H1 (cell line): Measurements from ENCODE around the gene SLC6A8. TPM values are rescaled to one million over a fixed set of nuclear protein-coding genes. Genes with fewer than 3 reads are reported as not detected.

ENCODE experiments used
- CTCF ChIA-PET: fragments of 300-600 bp; sonication (Branson Sonifier 250); formaldehyde crosslinking; loops from one replicate; lab custom pipeline; 2021; ENCODE audit not compliant: partially characterized antibody; lab: Charles Lee
- POLR2A ChIA-PET: fragments of 300-600 bp; sonication (Branson Sonifier 250); formaldehyde crosslinking; loops from one replicate; lab custom pipeline; 2021; ENCODE audit warnings: inconsistent platforms; ENCODE audit not compliant: partially characterized antibody; lab: Charles Lee
- DNase-seq, 2 experiments: peaks; one replicate each; pipeline versions ENCODE4 v3.0.0 to v3.0.0-alpha.2; 2010 to 2022; ENCODE audit warnings: low spot score in 2 of 2, low read depth in 1 of 2, mixed read lengths in 1 of 2
- FAIRE-seq: peaks from 2 replicates; lab custom pipeline; 2011; peaks lifted over from hg19 to GRCh38; lab: Jason Lieb, UNC
- H2AFZ ChIP-seq: 2 replicates; pipeline ENCODE4 v1.8.1; 2012; ENCODE audit warnings: low read length, inconsistent platforms
- H2AK5ac ChIP-seq: 2 replicates; pipeline ENCODE4 v1.6.1; 2013; ENCODE audit warnings: low read depth, low read length
- H2BK120ac ChIP-seq: replicated peaks from 2 replicates; pipeline ENCODE3; 2013; ENCODE audit warnings: low read depth, low read length, inconsistent platforms
- H2BK12ac ChIP-seq: 2 replicates; pipeline ENCODE4 v1.6.1; 2013; ENCODE audit warnings: low read depth, low read length
- H2BK15ac ChIP-seq: 2 replicates; pipeline ENCODE4 v1.6.1; 2013; ENCODE audit warnings: low read length
- H2BK20ac ChIP-seq: 2 replicates; pipeline ENCODE4 v1.6.1; 2013; ENCODE audit warnings: low read length
- H2BK5ac ChIP-seq: 2 replicates; pipeline ENCODE4 v1.6.1; 2013; ENCODE audit warnings: low read depth, low read length
- H3K14ac ChIP-seq: 2 replicates; pipeline ENCODE4 v1.6.1; 2013; ENCODE audit warnings: inconsistent platforms; ENCODE audit not compliant: insufficient read length
- H3K18ac ChIP-seq: 2 replicates; pipeline ENCODE4 v1.6.1; 2013; ENCODE audit warnings: low read length; ENCODE audit errors: extremely low read depth
- H3K23ac ChIP-seq: 2 replicates; pipeline ENCODE4 v1.6.1; 2013; ENCODE audit warnings: inconsistent platforms; ENCODE audit not compliant: insufficient read length
- H3K23me2 ChIP-seq: 2 replicates; pipeline ENCODE4 v1.6.1; 2013; ENCODE audit warnings: low read depth, low read length
- H3K27ac ChIP-seq: 2 replicates; pipeline ENCODE4 v1.6.1; 2011; ENCODE audit warnings: low read depth, low read length, inconsistent platforms
- H3K27me3 ChIP-seq, 4 experiments: replicated peaks in 1 of 4; 1 replicate in 1 of 4; 2 replicates in 3 of 4; pipeline versions ENCODE4 v1.6.1 to v1.8.1; 2011 to 2013; ENCODE audit warnings: low read length in 3 of 4, mild to moderate bottlenecking in 3 of 4, inconsistent platforms in 2 of 4, mixed read lengths in 2 of 4, moderate library complexity in 1 of 4; ENCODE audit not compliant: control insufficient read depth in 3 of 4, insufficient read depth in 3 of 4; ENCODE audit errors: extremely low read depth in 1 of 4
- H3K36me3 ChIP-seq, 4 experiments: 2 replicates each; pipeline versions ENCODE4 v1.6.1 to v1.8.1; 2011 to 2013; ENCODE audit warnings: mild to moderate bottlenecking in 4 of 4, low read length in 3 of 4, moderate library complexity in 2 of 4, control low read depth in 1 of 4, inconsistent platforms in 1 of 4; ENCODE audit not compliant: insufficient read depth in 4 of 4, control insufficient read depth in 2 of 4
- H3K4ac ChIP-seq: replicated peaks from 2 replicates; pipeline ENCODE3; 2013; ENCODE audit warnings: low read length, low read depth, mixed read lengths, inconsistent platforms; ENCODE audit not compliant: insufficient read length
- H3K4me1 ChIP-seq, 4 experiments: replicated peaks in 1 of 4; 1 replicate in 1 of 4; 2 replicates in 3 of 4; pipeline versions ENCODE4 v1.6.1 to v1.8.1; 2011 to 2013; ENCODE audit warnings: low read length in 3 of 4, inconsistent platforms in 2 of 4, mixed read lengths in 1 of 4; ENCODE audit not compliant: insufficient read depth in 4 of 4, control insufficient read depth in 3 of 4
- H3K4me2 ChIP-seq, 2 experiments: 2 replicates each; pipeline versions ENCODE4 v1.6.1 to v1.8.1; 2011 to 2013; ENCODE audit warnings: low read depth in 2 of 2, low read length in 2 of 2, control low read depth in 1 of 2, inconsistent platforms in 1 of 2, mild to moderate bottlenecking in 1 of 2; ENCODE audit not compliant: insufficient read depth in 1 of 2
- H3K4me3 ChIP-seq, 4 experiments: fragments of 200-600, 300-600 bp in 1 of 4; sonication (generic), shearing (Covaris generic), sonication (Bioruptor Twin) in 1 of 4; 2 replicates each; pipeline versions ENCODE4 v1.5.1 to v1.8.1; 2011 to 2016; ENCODE audit warnings: low read length in 4 of 4, low read depth in 3 of 4, control low read depth in 2 of 4, inconsistent platforms in 2 of 4, mild to moderate bottlenecking in 2 of 4, mixed read lengths in 1 of 4, moderate library complexity in 1 of 4; ENCODE audit not compliant: insufficient read depth in 2 of 4; ENCODE audit errors: extremely low read depth in 1 of 4
- H3K56ac ChIP-seq: replicated peaks from 2 replicates; pipeline ENCODE3; 2013; ENCODE audit warnings: low read depth, mild to moderate bottlenecking, mixed read lengths, low read length, inconsistent platforms; ENCODE audit not compliant: insufficient read length
- H3K79me1 ChIP-seq: 2 replicates; pipeline ENCODE4 v1.6.1; 2013; ENCODE audit warnings: low read depth, low read length, control low read depth
- H3K79me2 ChIP-seq, 2 experiments: 2 replicates each; pipeline versions ENCODE4 v1.6.1 to v1.8.1; 2012 to 2013; ENCODE audit warnings: low read length in 2 of 2, mild to moderate bottlenecking in 2 of 2, inconsistent platforms in 1 of 2; ENCODE audit not compliant: insufficient read depth in 2 of 2, control insufficient read depth in 1 of 2
- H3K9ac ChIP-seq, 4 experiments: replicated peaks in 1 of 4; 1 replicate in 1 of 4; 2 replicates in 3 of 4; pipeline versions ENCODE4 v1.6.1 to v1.8.1; 2011 to 2013; ENCODE audit warnings: low read depth in 3 of 4, low read length in 3 of 4, control low read depth in 2 of 4, mild to moderate bottlenecking in 2 of 4, moderate library complexity in 2 of 4, inconsistent platforms in 1 of 4; ENCODE audit errors: extremely low read depth in 1 of 4
- H3K9me3 ChIP-seq, 2 experiments: 2 replicates each; pipeline versions ENCODE4 v1.6.1 to v1.8.1; 2012 to 2013; ENCODE audit warnings: mild to moderate bottlenecking in 2 of 2, moderate library complexity in 2 of 2, control low read depth in 1 of 2, inconsistent platforms in 1 of 2, low read depth in 1 of 2, low read length in 1 of 2, mixed read lengths in 1 of 2; ENCODE audit not compliant: insufficient read depth in 2 of 2
- H4K20me1 ChIP-seq, 2 experiments: replicated peaks in 1 of 2; 2 replicates each; pipeline versions ENCODE3 to v1.8.1; 2011 to 2013; ENCODE audit warnings: inconsistent platforms in 2 of 2, low read length in 2 of 2, mild to moderate bottlenecking in 1 of 2; ENCODE audit not compliant: insufficient read depth in 2 of 2, control insufficient read depth in 1 of 2
- H4K5ac ChIP-seq: 2 replicates; pipeline ENCODE4 v1.6.1; 2013; ENCODE audit warnings: low read length, low read depth, mixed read lengths, inconsistent platforms; ENCODE audit not compliant: insufficient read length
- H4K8ac ChIP-seq: 2 replicates; pipeline ENCODE4 v1.8.0; 2013; ENCODE audit warnings: mild to moderate bottlenecking, moderate library complexity, low read length, inconsistent platforms; ENCODE audit not compliant: insufficient read depth; ENCODE audit errors: extremely low read depth
- H4K91ac ChIP-seq: replicated peaks from 2 replicates; pipeline ENCODE3; 2013; ENCODE audit warnings: low read length, mixed read lengths, inconsistent platforms; ENCODE audit not compliant: insufficient read length
- CBX5 ChIP-seq: fragments of 300-800, 300-1000 bp; sonication (generic); IDR thresholded peaks from 2 replicates; pipeline ENCODE4 v1.7.1; 2016; ENCODE audit warnings: antibody characterized with exemption, low read length, low read depth
- GTF2F1 ChIP-seq: IDR thresholded peaks from 2 replicates; pipeline ENCODE4 v1.6.1; 2012; ENCODE audit warnings: low read depth, low read length, improper control_type of control experiment, borderline replicate concordance
- JUND ChIP-seq: IDR thresholded peaks from 2 replicates; pipeline ENCODE4 v1.6.1; 2011; ENCODE audit warnings: mild to moderate bottlenecking, improper control_type of control experiment, low read length
- MAX ChIP-seq: IDR thresholded peaks from 2 replicates; pipeline ENCODE4 v1.6.1; 2012; ENCODE audit warnings: inconsistent platforms
- NANOG ChIP-seq: IDR thresholded peaks from 2 replicates; pipeline ENCODE4 v1.6.1; 2011; ENCODE audit warnings: low read length, low read depth, mild to moderate bottlenecking, inconsistent platforms; ENCODE audit not compliant: insufficient read depth, poor library complexity, severe bottlenecking
- POLR2AphosphoS5 ChIP-seq: IDR thresholded peaks from 2 replicates; pipeline ENCODE4 v1.6.1; 2011; ENCODE audit warnings: low read depth, low read length
- RBBP5 ChIP-seq: IDR thresholded peaks from 2 replicates; pipeline ENCODE4 v1.7.1; 2012; ENCODE audit warnings: low read depth, mild to moderate bottlenecking, inconsistent platforms, low read length, moderate library complexity, borderline replicate concordance
- RNF2 ChIP-seq: fragments of 200-900, 300-1000 bp; sonication (generic); IDR thresholded peaks from 2 replicates; pipeline ENCODE4 v1.7.1; 2016; ENCODE audit warnings: borderline replicate concordance, low read depth, mild to moderate bottlenecking, antibody characterized with exemption, low read length; ENCODE audit not compliant: poor library complexity, severe bottlenecking; ENCODE audit errors: missing control alignments
- TCF12 ChIP-seq: IDR thresholded peaks from 2 replicates; pipeline ENCODE4 v1.6.1; 2011; ENCODE audit warnings: low read depth, mild to moderate bottlenecking, low read length
- TEAD4 ChIP-seq: IDR thresholded peaks from 2 replicates; pipeline ENCODE4 v1.6.1; 2012; ENCODE audit warnings: low read depth, low read length, inconsistent platforms, mixed read lengths
- WGBS, 2 experiments: shearing (Covaris generic) in 1 of 2; methylation state at CpG; one replicate each; pipeline versions ENCODE4 v1.1.6 to v1.1.7; 2013 to 2015; ENCODE audit warnings: low lambda C conversion rate in 2 of 2, mixed read lengths in 2 of 2, inconsistent platforms in 1 of 2, low coverage in 1 of 2, missing lambda C conversion rate in 1 of 2; ENCODE audit not compliant: insufficient replicate concordance in 2 of 2, insufficient coverage in 1 of 2, insufficient read length in 1 of 2; ENCODE audit errors: extremely low coverage in 1 of 2, missing lambda C conversion rate in 1 of 2; 5-methylcytosine and 5-hydroxymethylcytosine counted together
- polyA plus RNA-seq, 7 experiments: library from polyadenylated mRNA; depleted of rRNA in 3 of 7; stranded (reverse) in 5 of 7; unstranded in 2 of 7; fragments of >200 nt in 5 of 7; fragments of 200-250 nt in 2 of 7; gene quantifications; 1 replicate in 5 of 7; 2 replicates in 1 of 7; 4 replicates in 1 of 7; pipeline versions ENCODE4 v1.2.1 to v1.2.3, GENCODE V29; 2011 to 2013; ENCODE audit warnings: missing spikeins in 2 of 7, mixed read lengths in 2 of 7
- total RNA-seq: library from RNA; stranded (reverse); fragmentation: NEBNext Ultra II Directional; extraction: Animal tissue kit (Norgen Biotek cat#: 25700); gene quantifications from 2 replicates; pipeline ENCODE4 v1.2.1, GENCODE V29; 2021

Gene SLC6A8
- total and polyA plus RNA-seq, 2 of the 8 experiments (the other 6 are each of a cell fraction or from before 2014, with no cell fraction given), result 87.7 to 94.7 TPM

DNA sequence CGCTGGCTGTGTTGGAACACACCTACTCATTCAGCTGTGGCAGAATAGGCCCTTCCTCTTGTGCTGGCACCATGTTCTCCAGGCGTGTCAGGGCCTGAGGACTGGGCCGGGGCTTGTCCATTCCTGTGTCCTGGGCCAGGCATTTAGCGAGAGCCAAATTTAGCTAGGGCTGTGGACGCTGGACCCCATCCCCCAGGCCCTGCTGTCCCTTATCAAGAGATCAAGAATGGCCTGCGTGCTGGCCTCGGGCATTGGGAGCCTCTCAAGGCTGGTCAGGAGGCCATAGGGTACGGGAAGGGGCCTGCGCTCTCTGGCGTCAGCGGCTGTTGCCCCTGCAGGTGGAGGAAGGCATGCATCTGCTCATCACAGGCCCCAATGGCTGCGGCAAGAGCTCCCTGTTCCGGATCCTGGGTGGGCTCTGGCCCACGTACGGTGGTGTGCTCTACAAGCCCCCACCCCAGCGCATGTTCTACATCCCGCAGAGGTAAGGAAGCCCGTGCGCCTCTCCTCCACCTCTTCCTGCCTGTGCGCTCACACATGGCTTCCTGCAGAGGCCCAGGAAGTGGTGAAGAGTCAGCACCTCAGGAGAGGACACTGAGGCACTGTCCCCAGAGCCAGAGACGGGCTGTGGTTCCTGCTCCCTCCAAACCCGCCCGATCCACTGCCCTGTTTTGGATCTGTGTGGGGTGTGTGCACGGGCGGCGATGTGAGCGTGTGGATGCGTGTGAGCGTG is 52.2 kb downstream of the SLC6A8 start:
- Histone ChIP-seq H3K9ac (no peak overlapping the region), H2AFZ (no peak overlapping the region), H3K79me2 (no peaks in the 10 kb centered on the region), H2BK20ac (no peak overlapping the region), H3K23me2 (no peaks in the 10 kb centered on the region), H4K91ac (no peak overlapping the region), H2BK5ac (no peak overlapping the region), H3K79me1 (no peaks in the 10 kb centered on the region), H2BK12ac (no peak overlapping the region), H3K4me1 (peaks cover 0 to 4% (median 3%) of the 10 kb centered on the region in 4 experiments; a peak in 5 of 7 replicates), H4K5ac (no peak overlapping the region), H3K14ac (no peak overlapping the region), H3K27me3 (no peaks in the 10 kb centered on the region), H3K4ac (no peak overlapping the region), H3K56ac (no peak overlapping the region), H2AK5ac (no peak overlapping the region), H3K36me3 (no peaks in the 10 kb centered on the region), H3K4me2 (no peak overlapping the region), H2BK15ac (no peak overlapping the region), H2BK120ac (no peak overlapping the region), H3K18ac (no peak overlapping the region), H3K4me3 (no peak overlapping the region), H4K8ac (no peak overlapping the region), H4K20me1 (no peaks in the 10 kb centered on the region), H3K23ac (no peak overlapping the region), H3K27ac (no peak overlapping the region), H3K9me3 (no peaks in the 10 kb centered on the region)
- 89% methylated on average over 20 of the region's 29 CpGs; no CpG with 5 or more reads in 1 of the 2 experiments for WGBS, 2 experiments
- DNase-seq (no peak), FAIRE-seq (no peak)
- ChIA-PET POLR2A (interaction anchor here (0.8 kb wide), 1 partner anchor 117 kb away, joined by 3 read pairs; no protein-coding TSS in a partner anchor), CTCF (interaction anchor here (1.0 to 1.2 kb wide), 3 partner anchors 11 to 14 kb away, joined by 4 to 6 read pairs (median 4); no protein-coding TSS in a partner anchor)
- TF ChIP-seq MAX (no peak), RNF2 (no peak), RBBP5 (no peak), TCF12 (no peak), NANOG (no peak), TEAD4 (no peak), POLR2AphosphoS5 (no peak), GTF2F1 (no peak), JUND (no peak), CBX5 (no peak)
